Keratinocyte (primary cell): ENCODE measurements around the gene OPN4. TPM values are rescaled to one million over a fixed set of nuclear protein-coding genes. Genes with fewer than 3 reads are reported as not detected.

Experiments
- DNase-seq: peaks from one replicate; pipeline ENCODE4 v3.0.0-alpha.2; 2011; ENCODE audit warnings: low read depth, missing footprints, low spot score
- FAIRE-seq: peaks from 2 replicates; lab custom pipeline; 2011; peaks lifted over from hg19 to GRCh38; lab: Jason Lieb, UNC
- H2AFZ ChIP-seq: 2 replicates; pipeline ENCODE4 v1.6.0; 2012; ENCODE audit warnings: low read length, control low read depth, inconsistent platforms; ENCODE audit not compliant: control insufficient read depth
- H3K27ac ChIP-seq: 2 replicates; pipeline ENCODE4 v1.5.1; 2011; ENCODE audit warnings: low read length; ENCODE audit not compliant: control insufficient read depth, insufficient read depth
- H3K27me3 ChIP-seq: 3 replicates; pipeline ENCODE4 v1.6.0; 2011; ENCODE audit warnings: low read length; ENCODE audit not compliant: control insufficient read depth, insufficient read depth; ENCODE audit errors: extremely low read depth
- H3K36me3 ChIP-seq, 2 experiments: 2 replicates in 1 of 2; 3 replicates in 1 of 2; pipeline ENCODE4 v1.5.1; 2011; ENCODE audit warnings: low read length in 2 of 2, mild to moderate bottlenecking in 1 of 2; ENCODE audit not compliant: control insufficient read depth in 2 of 2, insufficient read depth in 2 of 2; ENCODE audit errors: extremely low read depth in 1 of 2
- H3K4me1 ChIP-seq: 3 replicates; pipeline ENCODE4 v1.5.1; 2011; ENCODE audit warnings: low read length; ENCODE audit not compliant: control insufficient read depth, insufficient read depth; ENCODE audit errors: extremely low read depth
- H3K4me2 ChIP-seq: 3 replicates; pipeline ENCODE4 v1.6.0; 2011; ENCODE audit warnings: low read depth, low read length; ENCODE audit not compliant: control insufficient read depth, insufficient read depth; ENCODE audit errors: extremely low read depth
- H3K4me3 ChIP-seq, 3 experiments: fragments of 200-600 bp in 1 of 3; sonication (generic) in 1 of 3; 2 replicates in 2 of 3; 3 replicates in 1 of 3; pipeline ENCODE4 v1.5.1; 2011 to 2016; ENCODE audit warnings: low read length in 3 of 3, mild to moderate bottlenecking in 3 of 3, control low read depth in 2 of 3, inconsistent platforms in 1 of 3, low read depth in 1 of 3, mixed read lengths in 1 of 3, mixed run types in 1 of 3, moderate library complexity in 1 of 3; ENCODE audit not compliant: control insufficient read depth in 2 of 3, insufficient read depth in 2 of 3; ENCODE audit errors: extremely low read depth in 1 of 3
- H3K79me2 ChIP-seq: 2 replicates; pipeline ENCODE4 v1.6.0; 2012; ENCODE audit warnings: low read length; ENCODE audit not compliant: control insufficient read depth, insufficient read depth
- H3K9ac ChIP-seq: 3 replicates; pipeline ENCODE4 v1.6.0; 2011; ENCODE audit warnings: low read length; ENCODE audit not compliant: control insufficient read depth, insufficient read depth; ENCODE audit errors: extremely low read depth
- H3K9me1 ChIP-seq: 3 replicates; pipeline ENCODE4 v1.6.0; 2011; ENCODE audit warnings: low read length; ENCODE audit not compliant: control insufficient read depth, insufficient read depth; ENCODE audit errors: extremely low read depth
- H3K9me3 ChIP-seq: 2 replicates; pipeline ENCODE4 v1.5.1; 2012; ENCODE audit warnings: low read depth, low read length; ENCODE audit not compliant: control insufficient read depth
- H4K20me1 ChIP-seq: 3 replicates; pipeline ENCODE4 v1.6.0; 2011; ENCODE audit warnings: low read length; ENCODE audit not compliant: control insufficient read depth, insufficient read depth; ENCODE audit errors: extremely low read depth
- EZH2 ChIP-seq: IDR thresholded peaks from one replicate; pipeline ENCODE4 v1.6.1; 2012; ENCODE audit warnings: inconsistent platforms, mild to moderate bottlenecking, low read length, moderate library complexity
- dilution Hi-C: fragments of 300-500 bp; cut with MboI; formaldehyde crosslinking; loops from one replicate; pipeline ENCODE4 v1.7.0; 2020; ENCODE audit warnings: low sequenced_read_pairs; ENCODE audit not compliant: extremely low pct_ligation_motif_present
- polyA plus RNA-seq, 5 experiments: library from polyadenylated mRNA; depleted of rRNA in 3 of 5; stranded (reverse) in 3 of 5; stranded (forward) in 1 of 5; unstranded in 1 of 5; fragments of >200 nt; gene quantifications; 1 replicate in 1 of 5; 2 replicates in 3 of 5; 3 replicates in 1 of 5; pipeline versions ENCODE4 v1.2.1 to v1.2.3, GENCODE V29; 2011 to 2012; ENCODE audit warnings: missing spikeins in 2 of 5, low read depth in 1 of 5, low replicate concordance in 1 of 5
- TF ChIP-seq, protein P1 (sequence below), 3 experiments: IDR thresholded peaks in 1 of 3; conservative IDR thresholded peaks in 1 of 3; optimal IDR thresholded peaks in 1 of 3; 2 replicates in 2 of 3; 3 replicates in 1 of 3; pipeline versions ENCODE3 to v1.5.1; 2011; ENCODE audit warnings: low read length in 3 of 3, mild to moderate bottlenecking in 3 of 3, moderate library complexity in 2 of 3, control low read depth in 1 of 3, inconsistent platforms in 1 of 3; ENCODE audit not compliant: insufficient read depth in 2 of 3; ENCODE audit errors: extremely low read depth in 1 of 3

Gene OPN4
- polyA plus RNA-seq, 1 donor (not counting 4 experiments of a cell fraction or from before 2014, with no cell fraction given): not detected

DNA sequence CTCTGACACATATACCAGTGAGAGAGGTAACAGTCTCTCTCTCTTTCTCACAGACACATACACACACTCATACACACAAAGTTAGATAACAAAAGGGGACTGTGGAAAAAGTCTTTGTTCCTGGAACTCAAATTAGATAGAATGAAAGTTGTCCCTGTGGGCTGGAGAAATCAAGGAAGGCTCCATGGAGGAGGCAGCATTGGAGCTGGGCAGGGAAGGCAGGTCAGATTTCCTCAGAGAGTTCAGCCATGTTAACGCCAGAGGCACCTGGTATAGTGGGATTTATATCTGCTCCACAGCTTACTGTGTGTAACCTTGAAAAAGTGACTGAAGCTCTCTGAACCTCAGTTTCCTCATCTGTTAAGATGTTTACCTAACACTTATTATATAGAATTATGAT lies 52.6 kb downstream of the OPN4 start:
- FAIRE-seq (no peak), DNase-seq (no peak)
- Histone ChIP-seq H3K9me1 (no peaks in the 10 kb centered on the region), H3K9ac (no peak overlapping the region), H3K9me3 (no peaks in the 10 kb centered on the region), H3K4me3 (no peak overlapping the region), H4K20me1 (no peaks in the 10 kb centered on the region), H3K27ac (no peak overlapping the region), H3K79me2 (no peaks in the 10 kb centered on the region), H3K4me1 (peaks cover 8% of the 10 kb centered on the region), H2AFZ (no peak overlapping the region), H3K27me3 (no peaks in the 10 kb centered on the region), H3K36me3 (no peaks in the 10 kb centered on the region), H3K4me2 (no peak overlapping the region)
- no peak for TF ChIP-seq EZH2
- TF ChIP-seq, protein P1, sequence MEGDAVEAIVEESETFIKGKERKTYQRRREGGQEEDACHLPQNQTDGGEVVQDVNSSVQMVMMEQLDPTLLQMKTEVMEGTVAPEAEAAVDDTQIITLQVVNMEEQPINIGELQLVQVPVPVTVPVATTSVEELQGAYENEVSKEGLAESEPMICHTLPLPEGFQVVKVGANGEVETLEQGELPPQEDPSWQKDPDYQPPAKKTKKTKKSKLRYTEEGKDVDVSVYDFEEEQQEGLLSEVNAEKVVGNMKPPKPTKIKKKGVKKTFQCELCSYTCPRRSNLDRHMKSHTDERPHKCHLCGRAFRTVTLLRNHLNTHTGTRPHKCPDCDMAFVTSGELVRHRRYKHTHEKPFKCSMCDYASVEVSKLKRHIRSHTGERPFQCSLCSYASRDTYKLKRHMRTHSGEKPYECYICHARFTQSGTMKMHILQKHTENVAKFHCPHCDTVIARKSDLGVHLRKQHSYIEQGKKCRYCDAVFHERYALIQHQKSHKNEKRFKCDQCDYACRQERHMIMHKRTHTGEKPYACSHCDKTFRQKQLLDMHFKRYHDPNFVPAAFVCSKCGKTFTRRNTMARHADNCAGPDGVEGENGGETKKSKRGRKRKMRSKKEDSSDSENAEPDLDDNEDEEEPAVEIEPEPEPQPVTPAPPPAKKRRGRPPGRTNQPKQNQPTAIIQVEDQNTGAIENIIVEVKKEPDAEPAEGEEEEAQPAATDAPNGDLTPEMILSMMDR (optimal IDR thresholded peaks at IDR 0.05 in 1 of 3, IDR thresholded peaks at IDR 0.05 in 1 of 3, conservative IDR thresholded peaks at IDR 0.05 in 1 of 3; ENCODE audit: extremely low read depth in 1 of 3, insufficient read depth in 2 of 3, low read length in 3 of 3): no peak
- dilution Hi-C loops: no loop called here

DNA sequence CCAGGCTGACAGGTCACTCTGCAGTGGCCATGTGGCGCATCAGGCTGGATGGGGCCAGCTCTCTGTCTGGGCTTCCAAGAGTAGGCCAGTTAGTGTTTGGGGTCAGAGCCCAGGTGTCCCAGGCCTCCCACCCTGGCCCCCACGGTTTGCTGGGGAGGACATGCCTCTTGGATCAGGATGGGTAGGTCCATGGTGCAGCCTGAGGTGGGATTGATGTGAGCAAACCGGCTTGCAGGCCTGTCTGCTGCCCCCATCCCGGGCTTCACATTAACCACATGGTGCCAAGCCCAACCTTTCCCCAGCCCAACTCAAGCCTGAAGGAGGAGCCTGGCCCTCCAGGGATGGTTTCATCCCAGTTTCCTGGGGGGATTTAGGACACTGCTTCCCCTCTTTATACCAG lies 53.2 kb downstream of the OPN4 start:
- H3K36me3 ChIP-seq: no peaks in the 10 kb centered on the region
- no peak overlapping the region for H3K4me3 ChIP-seq
- no peaks in the 10 kb centered on the region for H3K27me3 ChIP-seq
- no peak overlapping the region for H3K9ac ChIP-seq
- TF ChIP-seq, protein P1 (optimal IDR thresholded peaks at IDR 0.05 in 1 of 3, IDR thresholded peaks at IDR 0.05 in 1 of 3, conservative IDR thresholded peaks at IDR 0.05 in 1 of 3; ENCODE audit: extremely low read depth in 1 of 3, insufficient read depth in 2 of 3, low read length in 3 of 3): no peak
- TF ChIP-seq EZH2: no peak
- H3K79me2 ChIP-seq: no peaks in the 10 kb centered on the region
- FAIRE-seq: no peak
- no peak overlapping the region for H3K27ac ChIP-seq
- no peaks in the 10 kb centered on the region for H4K20me1 ChIP-seq
- peaks cover 13% of the 10 kb centered on the region for H3K4me1 ChIP-seq
- no peak overlapping the region for H3K4me2 ChIP-seq
- no peaks in the 10 kb centered on the region for H3K9me1 ChIP-seq
- H2AFZ ChIP-seq: no peak overlapping the region
- dilution Hi-C loops: no loop called here
- no peak for DNase-seq
- H3K9me3 ChIP-seq: no peaks in the 10 kb centered on the region
